T1000 (cell line): ENCODE data around the gene AQP2.

Source experiments
- DNase-seq: peaks from one replicate; lab custom pipeline; 2025; ENCODE audit warnings: mixed read lengths; lab: John Stamatoyannopoulos, UW

AQP2 gene

GRCh38 chr12:49920241-49920914 is 30.2 kb upstream of the AQP2 start:
- no peak for DNase-seq

GRCh38 chr12:49920915-49921286 is 29.6 kb upstream of the AQP2 start:
- DNase-seq: no peak

- DNase-seq: no peak
Measured at GRCh38 chr12:49921299-49921698, 29.2 kb upstream of the AQP2 start.

GRCh38 chr12:49921936-49922335 is 28.6 kb upstream of the AQP2 start:
- no peak for DNase-seq

GRCh38 chr12:49922349-49923034 is 28.0 kb upstream of the AQP2 start:
- DNase-seq: no peak

- no peak for DNase-seq
Measured at GRCh38 chr12:49923035-49923644, 27.4 kb upstream of the AQP2 start.

GRCh38 chr12:49923880-49924556 is 26.5 kb upstream of the AQP2 start:
- no peak for DNase-seq

GRCh38 chr12:49924628-49925246 is 25.8 kb upstream of the AQP2 start:
- DNase-seq: no peak

GRCh38 chr12:49925433-49926204 is 24.9 kb upstream of the AQP2 start:
- DNase-seq: no peak

- DNase-seq: no peak
Measured at GRCh38 chr12:49928471-49928870, 22.1 kb upstream of the AQP2 start.

GRCh38 chr12:49929581-49929980 is 21.0 kb upstream of the AQP2 start:
- DNase-seq: no peak

- no peak for DNase-seq
Measured at GRCh38 chr12:49930515-49931288, 19.8 kb upstream of the AQP2 start.

GRCh38 chr12:49932023-49932422 is 18.5 kb upstream of the AQP2 start:
- DNase-seq: no peak

- no peak for DNase-seq
Measured at GRCh38 chr12:49932533-49933130, 17.9 kb upstream of the AQP2 start.

GRCh38 chr12:49933796-49934195 is 16.7 kb upstream of the AQP2 start:
- no peak for DNase-seq

GRCh38 chr12:49934505-49934904 is 16.0 kb upstream of the AQP2 start:
- no peak for DNase-seq

- no peak for DNase-seq
Measured at GRCh38 chr12:49936925-49937324, 13.6 kb upstream of the AQP2 start.

- no peak for DNase-seq
Measured at GRCh38 chr12:49937639-49938300, 12.8 kb upstream of the AQP2 start.

- no peak for DNase-seq
Measured at GRCh38 chr12:49939307-49939706, 11.2 kb upstream of the AQP2 start.

GRCh38 chr12:49939707-49940106 is 10.8 kb upstream of the AQP2 start:
- DNase-seq: no peak
